HepG2 (cell line): ENCODE data around the gene ZNF74. TPM values are rescaled to one million over a fixed set of nuclear protein-coding genes. Genes with fewer than 3 reads are reported as not detected.

Experiments used
- AGO2 ChIP-seq: fragments of 200-400 bp; formaldehyde crosslinking; optimal IDR thresholded peaks from 2 replicates; pipeline ENCODE3; 2017; ENCODE audit warnings: mild to moderate bottlenecking, low read depth, low read length, moderate library complexity
- ARNTL ChIP-seq: sonication (generic); formaldehyde crosslinking; IDR thresholded peaks from 2 replicates; pipeline ENCODE4 v1.4.0; 2020; ENCODE audit warnings: mild to moderate bottlenecking, missing genetic modification reagents
- CBX1 ChIP-seq: IDR thresholded peaks from one replicate; pipeline ENCODE4 v1.6.1; 2016; ENCODE audit warnings: antibody characterized with exemption, low read depth
- CTCF ChIP-seq: sonication (generic); formaldehyde crosslinking; IDR thresholded peaks from 2 replicates; pipeline ENCODE4 v1.5.0; 2020; ENCODE audit warnings: mild to moderate bottlenecking, missing genetic modification reagents, moderate library complexity
- DDIT3 ChIP-seq: sonication (generic); formaldehyde crosslinking; IDR thresholded peaks from 2 replicates; pipeline ENCODE4 v1.4.0; 2020; ENCODE audit warnings: mild to moderate bottlenecking, missing genetic modification reagents
- KIAA2018 ChIP-seq: sonication (generic); formaldehyde crosslinking; IDR thresholded peaks from 2 replicates; pipeline ENCODE4 v1.5.0; 2020; ENCODE audit warnings: mild to moderate bottlenecking, missing genetic modification reagents, borderline replicate concordance
- KLF9 ChIP-seq: IDR thresholded peaks from 2 replicates; pipeline ENCODE4 v1.6.1; 2016; ENCODE audit warnings: low read depth
- PITX1 ChIP-seq: sonication (generic); formaldehyde crosslinking; IDR thresholded peaks from 2 replicates; pipeline ENCODE4 v1.5.1; 2020; ENCODE audit warnings: mild to moderate bottlenecking, missing genetic modification reagents
- TAF1 ChIP-seq: sonication (generic); formaldehyde crosslinking; IDR thresholded peaks from 2 replicates; pipeline ENCODE4 v1.4.0; 2020; ENCODE audit warnings: missing genetic modification reagents
- ZBTB33 ChIP-seq: sonication (generic); formaldehyde crosslinking; IDR thresholded peaks from 2 replicates; pipeline ENCODE4 v1.4.0; 2020; ENCODE audit warnings: missing genetic modification reagents
- ZHX1 ChIP-seq: sonication (generic); formaldehyde crosslinking; IDR thresholded peaks from 2 replicates; pipeline ENCODE4 v1.8.1; 2022; ENCODE audit warnings: low read depth, mild to moderate bottlenecking, missing genetic modification reagents
- ZZZ3 ChIP-seq: sonication (generic); formaldehyde crosslinking; IDR thresholded peaks from 2 replicates; pipeline ENCODE4 v1.4.0; 2020; ENCODE audit warnings: missing genetic modification reagents, mild to moderate bottlenecking, borderline replicate concordance
- polyA plus RNA-seq, 8 experiments: library from polyadenylated mRNA; depleted of rRNA in 3 of 8; stranded (reverse) in 7 of 8; unstranded in 1 of 8; fragments of >200 nt; fragmentation: Illumina TruSeq in 4 of 8; extraction: Trizol in 4 of 8; gene quantifications; 2 replicates each; pipeline versions ENCODE4 v1.2.1 to v1.2.3, GENCODE V29; 2011 to 2016; ENCODE audit warnings: low read depth in 4 of 8, missing spikeins in 1 of 8, mixed read lengths in 1 of 8; ENCODE audit not compliant: insufficient read depth in 1 of 8
- total RNA-seq, 5 experiments: library from RNA; depleted of rRNA; stranded (reverse); fragments of >200 nt; fragmentation: Illumina TruSeq; extraction: Trizol; gene quantifications; 2 replicates each; pipeline ENCODE4 v1.2.3, GENCODE V29; 2016; ENCODE audit warnings: low read depth in 1 of 5

Gene ZNF74
- total and polyA plus RNA-seq, 2 of the 13 experiments (the other 11 are each of a cell fraction or from before 2014, with no cell fraction given) = 6.3 to 9.1 TPM

GRCh38 chr22:20418211-20418788 is 24.3 kb downstream of the ZNF74 start (continued):
- no peak for TF ChIP-seq ZBTB33 (CRISPR knock-in tag)
- TF ChIP-seq ZZZ3 (CRISPR knock-in tag) = no peak
- no peak for TF ChIP-seq KLF9
- TF ChIP-seq CTCF (CRISPR knock-in tag) = peak; percentile 93
- no peak for TF ChIP-seq CBX1
- TF ChIP-seq ZHX1 (CRISPR knock-in tag) = no peak
- TF ChIP-seq DDIT3 (CRISPR knock-in tag) = no peak
- TF ChIP-seq KIAA2018 = no peak
- TF ChIP-seq TAF1 (CRISPR knock-in tag) = no peak
- TF ChIP-seq ARNTL = no peak
- TF ChIP-seq AGO2 = no peak
- no peak for TF ChIP-seq PITX1
